Sigmoid colon (tissue), 4 donors: ENCODE results near the gene MED14.

Experiments used
- CTCF ChIP-seq, 4 experiments: fragments of 450-650 bp in 3 of 4; fragments of 200-600 bp in 1 of 4; IDR thresholded peaks; one replicate each; pipeline ENCODE4 v1.5.1; 2016 to 2019; ENCODE audit warnings: antibody characterized with exemption in 4 of 4, mild to moderate bottlenecking in 3 of 4, moderate library complexity in 2 of 4
- EP300 ChIP-seq, 4 donors: sonication (generic); formaldehyde crosslinking; IDR thresholded peaks; one replicate each; pipeline ENCODE4 v1.6.1; 2017; ENCODE audit warnings: antibody characterized with exemption in 4 of 4
- POLR2AphosphoS5 ChIP-seq, 4 donors: sonication (generic); formaldehyde crosslinking; IDR thresholded peaks; one replicate each; pipeline ENCODE4 v1.6.1; 2017; ENCODE audit warnings: antibody characterized with exemption in 4 of 4

DNA sequence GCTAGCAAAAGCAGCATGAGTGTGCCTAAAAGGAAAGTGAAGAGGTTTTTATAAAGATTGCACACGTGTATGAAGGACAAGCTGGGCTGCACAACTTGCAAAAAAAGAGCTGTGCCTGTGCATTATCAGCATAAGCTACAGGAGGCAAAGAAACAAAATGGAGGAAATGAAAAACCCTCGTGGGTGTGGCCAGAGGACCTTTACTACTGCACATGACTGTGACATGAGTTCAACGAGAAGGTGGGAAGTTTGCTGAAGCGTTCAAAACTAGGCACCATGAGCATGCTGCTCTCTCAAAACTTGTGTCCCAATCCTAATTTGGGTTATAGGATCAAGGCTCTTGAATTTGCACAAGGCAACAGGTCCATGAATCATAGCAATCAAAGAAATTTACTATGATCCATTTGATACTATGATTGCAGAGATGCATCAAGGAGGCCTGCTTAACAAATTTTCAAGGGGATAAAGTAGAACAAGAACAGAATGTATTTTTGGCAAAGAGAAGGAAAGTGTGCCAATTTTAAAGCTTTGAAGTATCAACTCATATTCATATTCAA lies 49.9 kb downstream of the MED14 start:
- no peak for TF ChIP-seq CTCF (IDR thresholded peaks at IDR 0.05)
- no peak for TF ChIP-seq EP300 (IDR thresholded peaks at IDR 0.05)
- TF ChIP-seq POLR2AphosphoS5 (IDR thresholded peaks at IDR 0.05) = no peak
